HepG2 (cell line): ENCODE measurements around the gene CIBAR2. TPM values are rescaled to one million over a fixed set of nuclear protein-coding genes. Genes with fewer than 3 reads are reported as not detected.

ENCODE experiments used
- ATAC-seq: fragments of 200-7000 bp; cut with Tn5 transposase; 3 replicates; pipeline ENCODE4 v1.9.1; 2020; ENCODE audit warnings: mild to moderate bottlenecking, moderate library complexity
- BruUV-seq: library from RNA; stranded (reverse); fragments of 400-500 nt; replicated peaks from 2 replicates; lab custom pipeline; 2021; lab: Mats Ljungman, UMichigan
- CTCF ChIA-PET: fragments of 300-600 bp; formaldehyde crosslinking; extraction: SDS; loops from one replicate; lab custom pipeline; 2021; ENCODE audit warnings: low total read pairs, inconsistent platforms, low intra/inter-chr PET ratio; lab: Yijun Ruan, JAX
- POLR2A ChIA-PET: fragments of 350-600 bp; sonication (Branson Sonifier 250); formaldehyde crosslinking; loops from one replicate; lab custom pipeline; 2020; ENCODE audit warnings: antibody characterized with exemption, inconsistent platforms; lab: Yijun Ruan, JAX
- DNase-seq: peaks from one replicate; pipeline ENCODE4 v3.0.0-alpha.2; 2015; ENCODE audit warnings: low spot score
- FAIRE-seq: peaks from 3 replicates; lab custom pipeline; 2011; peaks lifted over from hg19 to GRCh38; lab: Jason Lieb, UNC
- H2AFZ ChIP-seq: one replicate; pipeline ENCODE4 v1.6.1; 2011; ENCODE audit warnings: low read length, inconsistent platforms
- H3K27ac ChIP-seq: fragments of 300-600 bp; 3 replicates; pipeline ENCODE4 v1.8.0; 2011; ENCODE audit warnings: mixed run types, mild to moderate bottlenecking, mixed read lengths, low read length, inconsistent platforms; ENCODE audit not compliant: insufficient read depth; ENCODE audit errors: extremely low read length
- H3K27me3 ChIP-seq, 2 experiments: fragments of 200-600 bp in 1 of 2; 2 replicates in 1 of 2; 3 replicates in 1 of 2; pipeline versions ENCODE4 v1.6.0 to v1.8.0; 2011; ENCODE audit warnings: low read length in 2 of 2, mild to moderate bottlenecking in 2 of 2, moderate library complexity in 2 of 2, inconsistent platforms in 1 of 2; ENCODE audit not compliant: insufficient read depth in 2 of 2, control insufficient read depth in 1 of 2
- H3K36me3 ChIP-seq, 2 experiments: fragments of 200-600 bp in 1 of 2; replicated peaks in 1 of 2; 2 replicates in 1 of 2; 3 replicates in 1 of 2; pipeline versions ENCODE4 v1.5.1 to v1.8.0; 2011; ENCODE audit warnings: low read length in 2 of 2, inconsistent platforms in 1 of 2; ENCODE audit not compliant: insufficient read depth in 2 of 2, control insufficient read depth in 1 of 2
- H3K4me1 ChIP-seq: 2 replicates; pipeline ENCODE4 v1.5.1; 2012; ENCODE audit warnings: low read length, inconsistent platforms; ENCODE audit not compliant: insufficient read depth
- H3K4me2 ChIP-seq: 2 replicates; pipeline ENCODE4 v1.6.0; 2011; ENCODE audit warnings: low read depth, low read length, inconsistent platforms
- H3K4me3 ChIP-seq, 3 experiments: fragments of 200-600 bp in 1 of 3; sonication (generic), shearing (Covaris generic) in 1 of 3; replicated peaks in 1 of 3; 2 replicates each; pipeline ENCODE4 v1.5.1; 2011 to 2016; ENCODE audit warnings: low read length in 3 of 3, inconsistent platforms in 2 of 3, low read depth in 2 of 3, mild to moderate bottlenecking in 2 of 3, control low read depth in 1 of 3, mixed read lengths in 1 of 3; ENCODE audit not compliant: insufficient read depth in 1 of 3
- H3K79me2 ChIP-seq: one replicate; pipeline ENCODE4 v1.6.1; 2011; ENCODE audit warnings: low read length, inconsistent platforms; ENCODE audit not compliant: insufficient read depth
- H3K9ac ChIP-seq: 2 replicates; pipeline ENCODE4 v1.6.0; 2011; ENCODE audit warnings: mild to moderate bottlenecking, low read depth, low read length, inconsistent platforms; ENCODE audit not compliant: insufficient read depth
- H3K9me3 ChIP-seq: 2 replicates; pipeline ENCODE4 v1.5.1; 2012; ENCODE audit warnings: mild to moderate bottlenecking, low read length
- H4K20me1 ChIP-seq: 2 replicates; pipeline ENCODE4 v1.6.0; 2011; ENCODE audit warnings: inconsistent platforms, mild to moderate bottlenecking, low read length, moderate library complexity; ENCODE audit not compliant: insufficient read depth
- GZF1 ChIP-seq: sonication (generic); formaldehyde crosslinking; IDR thresholded peaks from 2 replicates; pipeline ENCODE4 v1.5.1; 2020; ENCODE audit warnings: mild to moderate bottlenecking, missing genetic modification reagents
- KDM1A ChIP-seq: IDR thresholded peaks from 2 replicates; pipeline ENCODE4 v1.6.1; 2016; ENCODE audit warnings: missing compliant biosample characterization
- NCOR1 ChIP-seq: fragments of 200-600 bp; sonication (generic); IDR thresholded peaks from 2 replicates; pipeline ENCODE4 v1.7.0; 2017; ENCODE audit warnings: antibody characterized with exemption, low read length, borderline replicate concordance
- SNAI1 ChIP-seq: sonication (generic); formaldehyde crosslinking; IDR thresholded peaks from 2 replicates; pipeline ENCODE4 v1.5.0; 2020; ENCODE audit warnings: mild to moderate bottlenecking, missing genetic modification reagents, borderline replicate concordance
- ZFP62 ChIP-seq: sonication (generic); formaldehyde crosslinking; IDR thresholded peaks from 2 replicates; pipeline ENCODE4 v1.4.0; 2020; ENCODE audit warnings: missing genetic modification reagents
- ZMYM3 ChIP-seq: sonication (generic); formaldehyde crosslinking; IDR thresholded peaks from 2 replicates; pipeline ENCODE4 v1.5.1; 2020; ENCODE audit warnings: mild to moderate bottlenecking, missing genetic modification reagents
- ZNF225 ChIP-seq: sonication (generic); formaldehyde crosslinking; IDR thresholded peaks from 2 replicates; pipeline ENCODE4 v1.4.0; 2020; ENCODE audit warnings: mild to moderate bottlenecking, missing genetic modification reagents
- ZNF768 ChIP-seq: sonication (generic); formaldehyde crosslinking; IDR thresholded peaks from 2 replicates; pipeline ENCODE4 v1.4.0; 2020; ENCODE audit warnings: missing genetic modification reagents
- WGBS: methylation state at CpG from one replicate; pipeline ENCODE4 v1.1.6; 2017; ENCODE audit warnings: low lambda C conversion rate; 5-methylcytosine and 5-hydroxymethylcytosine counted together
- in situ Hi-C: cut with HindIII; loops from 2 replicates; pipeline ENCODE4 v1.10.0; 2017; ENCODE audit warnings: low pct_unique_long_range_greater_than_20kb; ENCODE audit not compliant: extremely low pct_ligation_motif_present
- intact Hi-C: fragments of 100-400 bp; cut with micrococcal nuclease; formaldehyde crosslinking; loops from one replicate; pipeline ENCODE4 v1.10.0; 2022; ENCODE audit not compliant: unreplicated experiment
- polyA plus RNA-seq, 8 experiments: library from polyadenylated mRNA; depleted of rRNA in 3 of 8; stranded (reverse) in 7 of 8; unstranded in 1 of 8; fragments of >200 nt; fragmentation: Illumina TruSeq in 4 of 8; extraction: Trizol in 4 of 8; gene quantifications; 2 replicates each; pipeline versions ENCODE4 v1.2.1 to v1.2.3, GENCODE V29; 2011 to 2016; ENCODE audit warnings: low read depth in 4 of 8, missing spikeins in 1 of 8, mixed read lengths in 1 of 8; ENCODE audit not compliant: insufficient read depth in 1 of 8
- total RNA-seq, 5 experiments: library from RNA; depleted of rRNA; stranded (reverse); fragments of >200 nt; fragmentation: Illumina TruSeq; extraction: Trizol; gene quantifications; 2 replicates each; pipeline ENCODE4 v1.2.3, GENCODE V29; 2016; ENCODE audit warnings: low read depth in 1 of 5

CIBAR2 gene
- total and polyA plus RNA-seq, 2 of the 13 experiments (the other 11 are each of a cell fraction or from before 2014, with no cell fraction given), result not detected

DNA sequence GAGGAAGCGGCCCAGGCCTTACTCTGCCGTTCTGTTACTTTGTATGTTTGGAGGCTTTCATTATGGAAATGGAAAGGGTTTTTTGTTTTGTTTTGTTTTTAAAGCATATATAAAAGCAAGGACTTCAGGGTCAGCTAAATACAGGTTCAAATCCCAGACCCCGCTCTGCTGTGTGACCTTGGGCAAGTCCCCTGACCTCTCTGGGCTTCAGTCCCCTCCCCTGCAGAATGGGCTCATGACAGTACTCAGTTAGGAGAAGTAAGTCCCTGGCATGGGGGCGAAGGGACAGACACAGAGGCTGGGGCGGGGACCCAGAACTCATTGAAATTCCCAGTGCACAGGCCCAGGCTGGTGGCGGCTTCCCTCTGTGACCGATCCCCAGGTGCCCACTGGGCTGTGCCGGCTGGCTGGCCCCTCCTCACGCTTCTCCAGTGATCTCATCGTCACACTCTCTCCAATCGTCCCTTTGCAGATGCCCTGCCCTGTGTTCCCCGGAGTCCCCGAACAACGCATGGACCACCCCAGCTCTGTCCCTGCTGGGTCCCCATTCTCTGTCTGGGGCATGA, 979 bp upstream of the CIBAR2 start:
- Histone ChIP-seq H3K9ac (no peak overlapping the region), H3K27me3 (peaks cover 15 to 62% of the 10 kb centered on the region in 2 experiments), H4K20me1 (no peaks in the 10 kb centered on the region), H3K4me3 (no peak overlapping the region), H3K4me1 (peaks cover 14% of the 10 kb centered on the region), H3K79me2 (no peaks in the 10 kb centered on the region), H3K27ac (no peak overlapping the region), H3K36me3 (no peaks in the 10 kb centered on the region), H3K9me3 (no peaks in the 10 kb centered on the region), H2AFZ (no peak overlapping the region), H3K4me2 (no peak overlapping the region)
- no peak for TF ChIP-seq GZF1 (CRISPR knock-in tag)
- TF ChIP-seq KDM1A (CRISPR knock-in tag), result 0 out of 2 replicates have a peak, but pooled peaks have one; percentile 16
- TF ChIP-seq ZFP62 (CRISPR knock-in tag), result no peak
- no peak for TF ChIP-seq NCOR1
- TF ChIP-seq ZNF225, result no peak
- peak; percentile 95 for TF ChIP-seq ZNF768 (CRISPR knock-in tag)
- TF ChIP-seq ZMYM3, result peak; percentile 49
- intact Hi-C loops, result no loop called here
- in situ Hi-C loops, result no loop called here
- no peak for FAIRE-seq
- BruUV-seq, result no TSS peak
- DNase-seq, result no peak
- ChIA-PET POLR2A (no interaction called here), CTCF (no interaction called here)
- no peak for ATAC-seq
- 64% methylated on average over 11 of the region's 14 CpGs for WGBS

DNA sequence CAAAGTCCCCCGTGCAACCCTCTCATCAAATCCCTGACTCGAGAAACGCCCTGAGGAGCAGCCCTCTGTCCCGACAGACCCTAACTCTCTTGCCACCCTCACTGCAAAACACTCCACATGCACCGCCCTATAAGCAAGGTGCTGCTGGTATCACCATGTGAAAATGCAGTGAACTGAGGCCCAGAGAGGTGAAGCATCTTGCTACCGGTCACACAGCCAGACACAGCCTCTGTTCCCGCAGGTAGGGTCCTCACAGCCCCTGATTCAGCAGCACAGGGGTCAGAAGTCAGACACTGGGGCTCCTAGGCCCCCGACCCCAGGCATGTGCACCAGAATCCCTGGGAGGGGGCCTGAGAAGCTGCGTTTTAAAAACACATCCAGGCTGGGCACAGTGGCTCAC, 1.1 kb downstream of the CIBAR2 start:
- DNase-seq (no peak), FAIRE-seq (no peak), ATAC-seq (no peak)
- Histone ChIP-seq H3K4me3 (no peak overlapping the region), H3K4me1 (peaks cover 14% of the 10 kb centered on the region), H2AFZ (no peak overlapping the region), H3K27me3 (peaks cover 21 to 81% of the 10 kb centered on the region in 2 experiments), H4K20me1 (no peaks in the 10 kb centered on the region), H3K9me3 (no peaks in the 10 kb centered on the region), H3K79me2 (no peaks in the 10 kb centered on the region), H3K4me2 (no peak overlapping the region), H3K36me3 (no peaks in the 10 kb centered on the region), H3K9ac (no peak overlapping the region), H3K27ac (no peak overlapping the region)
- ChIA-PET CTCF (no interaction called here), POLR2A (no interaction called here)
- intact Hi-C loops (no loop called here), in situ Hi-C loops (no loop called here)
- BruUV-seq, result no TSS peak
- 18% methylated on average over 6 of the region's 9 CpGs for WGBS
- TF ChIP-seq ZNF768 (CRISPR knock-in tag) (peak; percentile 93), SNAI1 (no peak)
